ENCODE data around the gene VIT. TPM values are rescaled to one million over a fixed set of nuclear protein-coding genes. Genes with fewer than 3 reads are reported as not detected.

Gene VIT
- total RNA-seq, 2 donors from 2014 or later = 23.9 to 31.4 TPM

DNA sequence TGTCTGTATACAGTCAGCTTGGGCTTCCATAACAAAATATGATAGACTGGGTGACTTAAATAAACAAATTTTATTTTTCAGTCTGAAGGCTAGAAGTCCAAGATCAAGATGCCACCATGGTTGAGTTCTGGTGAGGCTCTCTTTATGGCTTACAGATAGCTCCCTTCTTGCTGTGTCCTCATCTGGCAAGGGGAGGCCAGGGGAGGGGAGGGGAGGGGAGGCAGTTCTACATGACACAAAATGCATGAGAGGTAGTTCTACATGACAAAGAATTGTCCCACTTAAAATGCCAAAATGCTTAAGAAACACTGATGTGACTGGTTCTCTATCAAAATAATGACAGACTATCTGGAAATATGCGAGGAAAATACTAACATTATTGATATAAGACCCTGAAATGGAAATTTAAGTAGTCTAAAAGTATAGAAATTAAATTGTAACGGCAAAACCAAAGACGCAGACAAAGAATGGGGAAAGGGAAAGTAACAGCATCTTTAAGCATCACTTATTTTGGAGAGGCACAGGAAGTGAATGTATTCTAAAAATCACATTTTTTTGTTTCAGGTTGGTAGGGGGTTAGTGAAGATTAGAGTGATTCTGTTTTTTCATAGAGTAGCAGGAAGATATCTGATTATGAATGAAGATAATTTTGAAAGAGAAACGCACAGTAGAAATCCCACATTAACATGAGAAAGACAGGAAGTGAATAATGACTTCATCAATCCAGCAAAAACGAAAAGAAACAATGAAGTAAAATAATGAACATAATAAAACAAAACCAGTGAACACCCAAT is 138.4 kb downstream of the VIT start:
- H3K27me3 ChIP-seq (replicated peaks; ENCODE audit: insufficient read depth) = no peaks in the 10 kb centered on the region
- H3K9me3 ChIP-seq = no peaks in the 10 kb centered on the region
- ATAC-seq (ENCODE audit: insufficient number of reproducible peaks, low FRiP score, low read depth) (no peak), DNase-seq (ENCODE audit: low spot score) (no peak)
- no peaks in the 10 kb centered on the region for H3K36me3 ChIP-seq
- no peak overlapping the region for H3K4me3 ChIP-seq
- no peaks in the 10 kb centered on the region for H3K4me1 ChIP-seq (ENCODE audit: control insufficient read depth in 1 of 2, low read depth in 2 of 2)
- H3K27ac ChIP-seq = no peak overlapping the region
- TF ChIP-seq, protein P1, sequence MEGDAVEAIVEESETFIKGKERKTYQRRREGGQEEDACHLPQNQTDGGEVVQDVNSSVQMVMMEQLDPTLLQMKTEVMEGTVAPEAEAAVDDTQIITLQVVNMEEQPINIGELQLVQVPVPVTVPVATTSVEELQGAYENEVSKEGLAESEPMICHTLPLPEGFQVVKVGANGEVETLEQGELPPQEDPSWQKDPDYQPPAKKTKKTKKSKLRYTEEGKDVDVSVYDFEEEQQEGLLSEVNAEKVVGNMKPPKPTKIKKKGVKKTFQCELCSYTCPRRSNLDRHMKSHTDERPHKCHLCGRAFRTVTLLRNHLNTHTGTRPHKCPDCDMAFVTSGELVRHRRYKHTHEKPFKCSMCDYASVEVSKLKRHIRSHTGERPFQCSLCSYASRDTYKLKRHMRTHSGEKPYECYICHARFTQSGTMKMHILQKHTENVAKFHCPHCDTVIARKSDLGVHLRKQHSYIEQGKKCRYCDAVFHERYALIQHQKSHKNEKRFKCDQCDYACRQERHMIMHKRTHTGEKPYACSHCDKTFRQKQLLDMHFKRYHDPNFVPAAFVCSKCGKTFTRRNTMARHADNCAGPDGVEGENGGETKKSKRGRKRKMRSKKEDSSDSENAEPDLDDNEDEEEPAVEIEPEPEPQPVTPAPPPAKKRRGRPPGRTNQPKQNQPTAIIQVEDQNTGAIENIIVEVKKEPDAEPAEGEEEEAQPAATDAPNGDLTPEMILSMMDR (IDR thresholded peaks at IDR 0.05) = no peak

DNA sequence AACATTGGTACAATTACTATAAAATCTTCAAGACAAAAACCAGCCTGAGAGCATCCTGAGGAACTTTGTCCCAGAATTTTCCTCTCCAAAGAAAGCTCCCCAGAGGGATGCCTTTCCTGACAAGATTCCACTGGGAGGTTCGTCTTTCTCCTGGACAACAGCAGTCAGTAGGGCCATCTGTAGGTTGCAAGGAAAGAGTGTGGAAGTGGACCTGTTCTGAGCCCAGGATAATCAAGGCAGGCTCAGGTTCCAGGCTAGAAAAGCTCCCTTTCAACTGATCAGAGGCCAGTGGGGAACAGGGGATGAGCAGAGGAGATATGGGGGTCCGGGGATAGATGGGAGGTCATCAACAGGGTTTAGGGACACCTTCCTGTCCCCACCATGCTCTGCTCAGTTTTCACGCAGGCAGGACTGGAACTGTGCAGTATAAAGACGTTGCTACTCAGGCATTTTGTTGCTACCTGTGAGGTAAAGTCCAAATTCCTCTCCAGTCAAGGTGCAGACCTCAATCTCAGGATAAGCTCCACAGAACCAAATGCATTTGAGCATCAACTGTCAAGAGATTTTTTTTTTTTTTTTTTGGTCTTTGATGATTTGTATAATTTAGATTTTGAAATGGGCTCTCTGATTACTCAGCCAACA is 143.6 kb downstream of the VIT start:
- TF ChIP-seq, protein P1 (IDR thresholded peaks at IDR 0.05) = no peak
- H3K36me3 ChIP-seq = no peaks in the 10 kb centered on the region
- DNase-seq (ENCODE audit: low spot score) (no peak), ATAC-seq (ENCODE audit: insufficient number of reproducible peaks, low FRiP score, low read depth) (no peak)
- no peak overlapping the region for H3K27ac ChIP-seq
- H3K4me1 ChIP-seq (ENCODE audit: control insufficient read depth in 1 of 2, low read depth in 2 of 2) = peaks cover 0 to 5% of the 10 kb centered on the region in 2 donors
- H3K27me3 ChIP-seq (replicated peaks; ENCODE audit: insufficient read depth) = no peaks in the 10 kb centered on the region
- H3K9me3 ChIP-seq = no peaks in the 10 kb centered on the region
- H3K4me3 ChIP-seq = no peak overlapping the region

DNA sequence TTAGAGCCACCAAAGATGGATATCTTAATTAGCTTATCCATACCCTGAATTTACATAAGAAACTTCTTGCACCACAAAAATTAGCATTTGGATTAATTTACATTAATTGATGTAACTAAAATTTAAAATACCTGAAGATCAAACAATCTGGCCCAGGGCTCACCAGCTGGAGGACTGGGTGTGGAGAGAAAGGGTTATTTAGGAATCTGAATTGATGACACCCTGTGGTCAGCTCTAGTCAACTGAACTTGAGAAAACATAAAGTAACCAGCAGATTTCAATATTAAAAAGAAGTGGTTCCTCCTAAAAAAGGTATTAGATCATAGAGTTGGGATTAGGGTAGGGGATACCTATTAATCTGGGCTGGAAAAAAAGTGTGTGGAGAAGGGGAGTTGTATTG is 147.3 kb downstream of the VIT start:
- H3K27me3 ChIP-seq (replicated peaks; ENCODE audit: insufficient read depth) = no peaks in the 10 kb centered on the region
- peaks cover 0 to 5% of the 10 kb centered on the region in 2 donors for H3K4me1 ChIP-seq (ENCODE audit: control insufficient read depth in 1 of 2, low read depth in 2 of 2)
- H3K9me3 ChIP-seq = no peaks in the 10 kb centered on the region
- TF ChIP-seq, protein P1 (IDR thresholded peaks at IDR 0.05) = no peak
- no peak overlapping the region for H3K4me3 ChIP-seq
- peaks cover 4% of the 10 kb centered on the region for H3K36me3 ChIP-seq
- DNase-seq (ENCODE audit: low spot score) (no peak), ATAC-seq (ENCODE audit: insufficient number of reproducible peaks, low FRiP score, low read depth) (no peak)
- no peak overlapping the region for H3K27ac ChIP-seq

DNA sequence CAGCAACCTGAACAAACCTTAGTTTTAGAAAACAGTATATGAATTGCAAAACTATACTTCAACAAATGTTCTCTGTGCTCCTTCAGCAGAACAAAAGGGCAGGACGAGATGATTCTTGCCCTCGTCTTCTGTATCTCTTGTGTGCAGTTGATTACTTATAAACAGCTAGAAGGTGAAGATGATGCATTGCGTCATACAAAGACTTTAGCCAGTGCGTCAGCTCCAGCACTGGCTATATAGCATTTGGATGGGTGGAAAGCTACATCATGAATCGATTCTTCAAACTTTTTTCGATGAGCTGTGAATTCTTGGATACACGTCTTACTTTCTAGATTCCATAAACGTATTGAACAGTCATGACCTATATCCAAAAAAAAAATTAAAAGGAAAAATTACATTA is 152.8 kb downstream of the VIT start:
- TF ChIP-seq, protein P1 (IDR thresholded peaks at IDR 0.05) = no peak
- H3K9me3 ChIP-seq = no peaks in the 10 kb centered on the region
- H3K4me1 ChIP-seq (ENCODE audit: control insufficient read depth in 1 of 2, low read depth in 2 of 2) = no peaks in the 10 kb centered on the region
- DNase-seq (ENCODE audit: low spot score) (no peak), ATAC-seq (ENCODE audit: insufficient number of reproducible peaks, low FRiP score, low read depth) (no peak)
- H3K36me3 ChIP-seq = peaks cover 15% of the 10 kb centered on the region
- H3K27ac ChIP-seq = no peak overlapping the region
- no peaks in the 10 kb centered on the region for H3K27me3 ChIP-seq (replicated peaks; ENCODE audit: insufficient read depth)
- H3K4me3 ChIP-seq = no peak overlapping the region

DNA sequence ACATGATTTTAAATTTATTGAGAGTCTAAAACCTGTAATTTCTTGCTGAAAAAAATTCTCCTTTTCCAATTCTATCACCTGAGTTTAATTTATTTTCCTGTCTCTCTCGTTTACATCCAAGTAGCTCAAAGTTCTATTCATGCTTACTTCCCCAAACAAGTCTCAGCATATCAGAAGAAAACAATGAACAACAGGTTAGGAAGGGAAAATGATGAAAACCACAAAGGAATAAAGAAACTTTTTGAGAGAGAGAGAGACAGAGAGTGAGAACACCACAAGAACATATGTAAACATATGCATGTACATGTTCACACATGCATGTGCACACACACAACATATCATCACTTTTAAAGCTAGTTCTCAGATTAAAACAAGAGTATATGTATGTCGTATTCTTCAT is 157.7 kb downstream of the VIT start:
- TF ChIP-seq, protein P1 (IDR thresholded peaks at IDR 0.05) = no peak
- H3K9me3 ChIP-seq = no peaks in the 10 kb centered on the region
- ATAC-seq (ENCODE audit: insufficient number of reproducible peaks, low FRiP score, low read depth) (no peak), DNase-seq (ENCODE audit: low spot score) (no peak)
- peaks cover 12% of the 10 kb centered on the region for H3K36me3 ChIP-seq
- H3K27ac ChIP-seq = no peak overlapping the region
- no peak overlapping the region for H3K4me3 ChIP-seq
- no peaks in the 10 kb centered on the region for H3K27me3 ChIP-seq (replicated peaks; ENCODE audit: insufficient read depth)
- no peaks in the 10 kb centered on the region for H3K4me1 ChIP-seq (ENCODE audit: control insufficient read depth in 1 of 2, low read depth in 2 of 2)
